K562 (cell line): ENCODE data around the gene CCM2. TPM values are rescaled to one million over a fixed set of nuclear protein-coding genes. Genes with fewer than 3 reads are reported as not detected.

Experiments used
- ATAC-seq: fragments of 200-7000 bp; cut with Tn5 transposase; 3 replicates; pipeline ENCODE4 v1.9.1; 2020; ENCODE audit warnings: moderate library complexity
- BruUV-seq: library from RNA; stranded (reverse); fragments of 400-500 nt; replicated peaks from 2 replicates; lab custom pipeline; 2021; lab: Mats Ljungman, UMichigan
- CTCF ChIA-PET: fragments of 300-600 bp; formaldehyde crosslinking; extraction: SDS; loops from one replicate; lab custom pipeline; 2021; ENCODE audit warnings: low intra/inter-chr PET ratio; lab: Yijun Ruan, JAX
- POLR2A ChIA-PET: fragments of 300-600, 350-650 bp; sonication (Branson Sonifier 250); formaldehyde crosslinking; extraction: SDS; loops from one replicate; lab custom pipeline; 2021; ENCODE audit warnings: antibody characterized with exemption, inconsistent platforms; lab: Yijun Ruan, JAX
- DNase-seq, 4 experiments: peaks; one replicate each; pipeline versions ENCODE4 v3.0.0 to v3.0.0-alpha.2; 2011 to 2018; ENCODE audit warnings: low spot score in 3 of 4, mixed read lengths in 3 of 4; ENCODE audit errors: extremely low read depth in 1 of 4
- FAIRE-seq: peaks from 2 replicates; lab custom pipeline; 2011; peaks lifted over from hg19 to GRCh38; lab: Jason Lieb, UNC
- H2AFZ ChIP-seq: 2 replicates; pipeline ENCODE4 v1.6.0; 2011; ENCODE audit warnings: low read depth, low read length, control low read depth, inconsistent platforms
- H3K27ac ChIP-seq: fragments of 200-600 bp; 3 replicates; pipeline ENCODE4 v1.8.0; 2011; ENCODE audit warnings: low read depth, mild to moderate bottlenecking, control low read depth, inconsistent platforms, low read length, moderate library complexity, mixed read lengths; ENCODE audit errors: extremely low read depth
- H3K27me3 ChIP-seq, 2 experiments: fragments of 300-600 bp in 1 of 2; 2 replicates in 1 of 2; 3 replicates in 1 of 2; pipeline versions ENCODE4 v1.6.0 to v1.8.0; 2011; ENCODE audit warnings: inconsistent platforms in 2 of 2, low read length in 2 of 2, mild to moderate bottlenecking in 1 of 2, mixed read lengths in 1 of 2, moderate library complexity in 1 of 2; ENCODE audit not compliant: control insufficient read depth in 2 of 2, insufficient read depth in 2 of 2
- H3K36me3 ChIP-seq: fragments of 300-600 bp; 3 replicates; pipeline ENCODE4 v1.8.0; 2011; ENCODE audit warnings: mild to moderate bottlenecking, low read length, inconsistent platforms; ENCODE audit not compliant: control insufficient read depth, insufficient read depth
- H3K4me1 ChIP-seq, 2 experiments: fragments of 200-600 bp in 1 of 2; replicated peaks in 1 of 2; 2 replicates in 1 of 2; 3 replicates in 1 of 2; pipeline versions ENCODE4 v1.5.1 to v1.8.0; 2011; ENCODE audit warnings: inconsistent platforms in 2 of 2, low read length in 2 of 2, mild to moderate bottlenecking in 1 of 2, mixed read lengths in 1 of 2, moderate library complexity in 1 of 2; ENCODE audit not compliant: control insufficient read depth in 2 of 2, insufficient read depth in 2 of 2
- H3K4me2 ChIP-seq: 2 replicates; pipeline ENCODE4 v1.6.1; 2011; ENCODE audit warnings: low read length, control low read depth, inconsistent platforms, mixed read lengths; ENCODE audit not compliant: insufficient read depth
- H3K4me3 ChIP-seq: fragments of 200-600 bp; sonication (generic), shearing (Covaris generic); 2 replicates; pipeline ENCODE4 v1.5.1; 2016; ENCODE audit warnings: control low read depth, inconsistent platforms
- H3K79me2 ChIP-seq: fragments of 200-600 bp; 3 replicates; pipeline ENCODE4 v1.8.0; 2011; ENCODE audit warnings: low read length, inconsistent platforms; ENCODE audit not compliant: control insufficient read depth, insufficient read depth
- H3K9ac ChIP-seq, 2 experiments: 2 replicates each; pipeline versions ENCODE4 v1.6.0 to v1.6.1; 2011; ENCODE audit warnings: low read depth in 2 of 2, low read length in 2 of 2, control low read depth in 1 of 2, inconsistent platforms in 1 of 2, mild to moderate bottlenecking in 1 of 2, mixed read lengths in 1 of 2; ENCODE audit not compliant: insufficient read depth in 1 of 2
- H3K9me1 ChIP-seq: one replicate; pipeline ENCODE4 v1.6.0; 2011; ENCODE audit warnings: inconsistent platforms, mild to moderate bottlenecking, low read length, moderate library complexity; ENCODE audit not compliant: control insufficient read depth, insufficient read depth
- H3K9me3 ChIP-seq: replicated peaks from 2 replicates; pipeline ENCODE4 v1.5.1; 2011; ENCODE audit warnings: low read depth, low read length, inconsistent platforms; ENCODE audit not compliant: control insufficient read depth, insufficient read depth
- H4K20me1 ChIP-seq: replicated peaks from 2 replicates; pipeline ENCODE4 v1.6.1; 2011; ENCODE audit warnings: low read length, inconsistent platforms, mixed read lengths; ENCODE audit not compliant: control insufficient read depth, insufficient read depth
- E2F5 ChIP-seq: sonication (generic); formaldehyde crosslinking; IDR thresholded peaks from 2 replicates; pipeline ENCODE4 v1.8.0; 2022; ENCODE audit warnings: mild to moderate bottlenecking, missing genetic modification reagents
- FOXK1 ChIP-seq: sonication (generic); formaldehyde crosslinking; IDR thresholded peaks from 2 replicates; pipeline ENCODE4 v1.8.0; 2022; ENCODE audit warnings: missing genetic modification reagents, mild to moderate bottlenecking, borderline replicate concordance
- NFIX ChIP-seq: fragments of 250-450 bp; sonication (Bioruptor Pico); IDR thresholded peaks from 2 replicates; pipeline ENCODE4 v1.4.0; 2020; ENCODE audit warnings: low read depth, mild to moderate bottlenecking, moderate library complexity
- POLR2B ChIP-seq: fragments of 450-650 bp; IDR thresholded peaks from 2 replicates; pipeline ENCODE4 v1.6.1; 2018; ENCODE audit warnings: low read depth; ENCODE audit not compliant: partially characterized antibody
- POLR2G ChIP-seq: fragments of 200-400 bp; formaldehyde crosslinking; IDR thresholded peaks from 2 replicates; pipeline ENCODE4 v1.6.1; 2017; ENCODE audit warnings: low read depth, mild to moderate bottlenecking, antibody characterized with exemption, low read length, moderate library complexity
- RBFOX2 ChIP-seq: fragments of 200-400 bp; formaldehyde crosslinking; IDR thresholded peaks from 2 replicates; pipeline ENCODE4 v1.6.1; 2017; ENCODE audit warnings: low read depth, mild to moderate bottlenecking, low read length, moderate library complexity
- SPI1 ChIP-seq: IDR thresholded peaks from 2 replicates; pipeline ENCODE4 v1.6.1; 2011; ENCODE audit warnings: low read depth, low read length, control low read depth, borderline replicate concordance
- THRA ChIP-seq: fragments of 450-650 bp; IDR thresholded peaks from 2 replicates; pipeline ENCODE4 v1.6.1; 2017; ENCODE audit warnings: mild to moderate bottlenecking, moderate library complexity
- ZBTB11 ChIP-seq, 3 experiments: fragments of 200-800 bp in 1 of 3; fragments of 250-450 bp in 1 of 3; fragments of 450-650 bp in 1 of 3; sonication (Bioruptor Pico) in 1 of 3; sonication (Bioruptor generic) in 1 of 3; formaldehyde crosslinking in 1 of 3; IDR thresholded peaks; 2 replicates each; pipeline versions ENCODE4 v1.6.1 to v1.8.0; 2016 to 2022; ENCODE audit warnings: mild to moderate bottlenecking in 2 of 3, missing genetic modification characterization in 2 of 3, missing compliant biosample characterization in 1 of 3, moderate library complexity in 1 of 3
- ZNF780A ChIP-seq: fragments of 250-450 bp; sonication (Bioruptor Pico); IDR thresholded peaks from 2 replicates; pipeline ENCODE4 v1.5.0; 2021; ENCODE audit warnings: mild to moderate bottlenecking
- WGBS: fragments of 100-300 bp; shearing (Covaris generic); methylation state at CpG from one replicate; pipeline ENCODE4 v1.1.6; 2016; ENCODE audit warnings: low coverage, mixed read lengths; ENCODE audit not compliant: insufficient coverage; ENCODE audit errors: missing lambda C conversion rate; 5-methylcytosine and 5-hydroxymethylcytosine counted together
- in situ Hi-C: fragments of 300-500 bp; cut with MboI; formaldehyde crosslinking; loops from 4 replicates; pipeline ENCODE4 v1.15.0; 2018; ENCODE audit warnings: inconsistent platforms, mixed read lengths
- intact Hi-C: fragments of 100-400 bp; cut with micrococcal nuclease; formaldehyde crosslinking; loops from 2 replicates; pipeline ENCODE4 v1.14.2; 2022
- polyA plus RNA-seq, 8 experiments: library from polyadenylated mRNA; depleted of rRNA in 4 of 8; stranded (reverse) in 5 of 8; unstranded in 3 of 8; fragments of >200 nt; fragmentation: Nextera tagmentation in 2 of 8; fragmentation: Illumina TruSeq in 1 of 8; extraction: Ambion mirVana in 2 of 8; extraction: Trizol in 1 of 8; gene quantifications; 2 replicates each; pipeline versions ENCODE4 v1.2.1 to v1.2.3, GENCODE V29; 2011 to 2014; ENCODE audit warnings: inconsistent platforms in 1 of 8, missing spikeins in 1 of 8
- total RNA-seq, 7 experiments: library from RNA; depleted of rRNA in 6 of 7; stranded (reverse); fragments of >200 nt in 6 of 7; fragmentation: Illumina TruSeq in 2 of 7; extraction: Trizol in 2 of 7; gene quantifications; 2 replicates each; pipeline versions ENCODE4 v1.2.1 to v1.2.3, GENCODE V29; 2011 to 2021; ENCODE audit warnings: low replicate concordance in 1 of 7

The CCM2 gene
- total and polyA plus RNA-seq, 9 of the 15 experiments (the other 6 are each of a cell fraction or from before 2014, with no cell fraction given) = 0.41 to 38.6 (median 25.9) TPM

GRCh38 chr7:45101748-45102147, 101.7 kb downstream of the CCM2 start:
- peak; percentile 32; the same call in 1 of the 2 replicates for TF ChIP-seq RBFOX2
- TF ChIP-seq ZBTB11 (CRISPR knock-in tag; IDR thresholded peaks at IDR 0.05) = no peak
- no peak for TF ChIP-seq POLR2B
- TF ChIP-seq NFIX (CRISPR knock-in tag) = no peak
- TF ChIP-seq E2F5 (CRISPR knock-in tag) = no peak
- TF ChIP-seq POLR2G = peak; percentile 26; the same call in 1 of the 2 replicates
- TF ChIP-seq FOXK1 (CRISPR knock-in tag) = no peak
- TF ChIP-seq THRA = no peak
- TF ChIP-seq ZNF780A = no peak
- TF ChIP-seq SPI1 = no peak
- peaks cover 5% of the 10 kb centered on the region for H3K9me1 ChIP-seq
- no peak overlapping the region for H3K4me3 ChIP-seq
- peaks cover 29% of the 10 kb centered on the region for H3K79me2 ChIP-seq
- H3K9ac ChIP-seq = 0 out of 4 replicates have a peak overlapping the region, but pooled peaks of 1 of the 2 experiments have one; percentile 36
- no peak overlapping the region for H3K27ac ChIP-seq
- H2AFZ ChIP-seq = no peak overlapping the region
- WGBS = 92% methylated on average over 5 of the region's 12 CpGs
- peaks cover 41% of the 10 kb centered on the region for H4K20me1 ChIP-seq
- peaks cover 80% of the 10 kb centered on the region for H3K36me3 ChIP-seq
- DNase-seq (no peak), FAIRE-seq (no peak), ATAC-seq (no peak)
- intact Hi-C loops = no loop called here
- in situ Hi-C loops = no loop called here
- POLR2A ChIA-PET = interaction anchor here (0.6 to 1.9 kb wide), 5 partner anchors 10 to 595 kb away, joined by 3 to 5 read pairs (median 4); partner anchors contain the start of gene TBRG4
- no peak overlapping the region for H3K4me2 ChIP-seq
- no peaks in the 10 kb centered on the region for H3K9me3 ChIP-seq
- CTCF ChIA-PET = no interaction called here
- H3K4me1 ChIP-seq = peaks cover 0 to 23% of the 10 kb centered on the region in 2 experiments; a peak in 1 of 5 replicates
- no TSS peak for BruUV-seq
- no peaks in the 10 kb centered on the region for H3K27me3 ChIP-seq
